Fibroblast of pulmonary artery (primary cell): ENCODE data around the gene FZD1.

Experiments
- DNase-seq: peaks from one replicate; pipeline ENCODE4 v3.0.0-alpha.2; 2010; ENCODE audit warnings: low read depth
- H3K4me3 ChIP-seq: replicated peaks from 2 replicates; pipeline ENCODE4 v1.5.1; 2011; ENCODE audit warnings: low read depth, mild to moderate bottlenecking, control low read depth, low read length, moderate library complexity
- CTCF ChIP-seq: IDR thresholded peaks from 2 replicates; pipeline ENCODE4 v1.5.1; 2011; ENCODE audit warnings: mild to moderate bottlenecking, control low read depth, low read length, inconsistent platforms; ENCODE audit errors: missing control alignments

The FZD1 gene

GRCh38 chr7:91243591-91244301 lies 20.5 kb upstream of the FZD1 start:
- no peak overlapping the region for H3K4me3 ChIP-seq
- DNase-seq: no peak
- no peak for TF ChIP-seq CTCF

- no peak for TF ChIP-seq CTCF
- no peak for DNase-seq
Measured at GRCh38 chr7:91247500-91247899, 16.7 kb upstream of the FZD1 start.

GRCh38 chr7:91248996-91249395 lies 15.2 kb upstream of the FZD1 start:
- no peak for DNase-seq
- no peak for TF ChIP-seq CTCF
- H3K4me3 ChIP-seq: no peak overlapping the region

More at GRCh38 chr7:91247500-91247899, 16.7 kb upstream of the FZD1 start:
- H3K4me3 ChIP-seq: no peak overlapping the region

GRCh38 chr7:91249506-91250233 lies 14.6 kb upstream of the FZD1 start:
- peak; percentile 73 for DNase-seq
- H3K4me3 ChIP-seq: no peak overlapping the region
- TF ChIP-seq CTCF: no peak

- no peak for DNase-seq
- no peak overlapping the region for H3K4me3 ChIP-seq
- TF ChIP-seq CTCF: no peak
Measured at GRCh38 chr7:91250706-91251105, 13.5 kb upstream of the FZD1 start.

- TF ChIP-seq CTCF: no peak
- H3K4me3 ChIP-seq: no peak overlapping the region
- no peak for DNase-seq
Measured at GRCh38 chr7:91251877-91252276, 12.4 kb upstream of the FZD1 start.
